Uterus (tissue), 2 donors: ENCODE data around the gene KLHL30.

ENCODE experiments used
- POLR2A ChIP-seq, 2 donors: fragments of 450-650 bp; IDR thresholded peaks; one replicate each; pipeline ENCODE4 v1.6.1; 2016; ENCODE audit warnings: antibody characterized with exemption in 2 of 2, mild to moderate bottlenecking in 1 of 2, moderate library complexity in 1 of 2
- TF ChIP-seq, protein P1 (sequence below), 4 experiments: fragments of 200-600 bp in 2 of 4; fragments of 450-650 bp in 2 of 4; sonication (generic) in 2 of 4; IDR thresholded peaks; one replicate each; pipeline ENCODE4 v1.5.1; 2016 to 2019; ENCODE audit warnings: antibody characterized with exemption in 4 of 4, mild to moderate bottlenecking in 2 of 4, moderate library complexity in 1 of 4

DNA sequence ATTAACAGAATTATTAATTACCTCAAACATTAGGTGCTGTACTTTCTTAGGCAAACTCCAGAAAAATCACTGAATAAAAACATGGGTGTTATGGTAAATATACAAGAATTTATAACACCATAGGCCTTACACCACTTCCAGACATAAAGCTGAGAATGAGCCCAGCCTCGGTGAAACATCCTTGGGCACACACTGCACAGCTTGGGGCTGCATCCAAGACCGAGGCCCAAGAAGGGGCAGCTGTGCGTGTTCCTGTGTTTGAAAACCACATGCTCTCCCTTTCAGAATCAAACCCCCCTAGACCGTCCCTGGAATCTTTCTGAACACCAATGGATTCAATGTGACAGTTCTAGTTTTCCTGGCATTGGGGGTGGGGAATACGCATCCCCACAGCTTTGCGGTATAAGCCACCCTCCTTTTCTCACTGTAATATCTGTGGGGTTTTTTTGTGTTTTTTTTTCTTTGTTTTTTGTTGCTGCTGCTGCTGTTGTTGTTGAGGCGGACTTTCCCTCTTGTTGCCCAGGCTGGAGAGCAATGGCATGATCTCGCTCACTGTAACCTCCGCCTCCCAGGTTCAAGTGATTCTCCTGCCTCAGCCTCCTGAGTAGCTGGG, 33.2 kb downstream of the KLHL30 start:
- TF ChIP-seq, protein P1, sequence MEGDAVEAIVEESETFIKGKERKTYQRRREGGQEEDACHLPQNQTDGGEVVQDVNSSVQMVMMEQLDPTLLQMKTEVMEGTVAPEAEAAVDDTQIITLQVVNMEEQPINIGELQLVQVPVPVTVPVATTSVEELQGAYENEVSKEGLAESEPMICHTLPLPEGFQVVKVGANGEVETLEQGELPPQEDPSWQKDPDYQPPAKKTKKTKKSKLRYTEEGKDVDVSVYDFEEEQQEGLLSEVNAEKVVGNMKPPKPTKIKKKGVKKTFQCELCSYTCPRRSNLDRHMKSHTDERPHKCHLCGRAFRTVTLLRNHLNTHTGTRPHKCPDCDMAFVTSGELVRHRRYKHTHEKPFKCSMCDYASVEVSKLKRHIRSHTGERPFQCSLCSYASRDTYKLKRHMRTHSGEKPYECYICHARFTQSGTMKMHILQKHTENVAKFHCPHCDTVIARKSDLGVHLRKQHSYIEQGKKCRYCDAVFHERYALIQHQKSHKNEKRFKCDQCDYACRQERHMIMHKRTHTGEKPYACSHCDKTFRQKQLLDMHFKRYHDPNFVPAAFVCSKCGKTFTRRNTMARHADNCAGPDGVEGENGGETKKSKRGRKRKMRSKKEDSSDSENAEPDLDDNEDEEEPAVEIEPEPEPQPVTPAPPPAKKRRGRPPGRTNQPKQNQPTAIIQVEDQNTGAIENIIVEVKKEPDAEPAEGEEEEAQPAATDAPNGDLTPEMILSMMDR (IDR thresholded peaks at IDR 0.05): no peak
- no peak for TF ChIP-seq POLR2A (IDR thresholded peaks at IDR 0.05)
